Astrocyte (in vitro differentiated cells and primary cell): ENCODE data around the gene SRSF12. TPM values are rescaled to one million over a fixed set of nuclear protein-coding genes. Genes with fewer than 3 reads are reported as not detected.

Experiments
- DNase-seq: peaks from one replicate; pipeline ENCODE4 v3.0.0-alpha.2; 2010; ENCODE audit warnings: low read depth
- FAIRE-seq: peaks from 2 replicates; lab custom pipeline; 2011; peaks lifted over from hg19 to GRCh38; lab: Jason Lieb, UNC
- H2AFZ ChIP-seq: 2 replicates; pipeline ENCODE4 v1.6.0; 2012; ENCODE audit warnings: low read depth, low read length, inconsistent platforms
- H3K27ac ChIP-seq: 2 replicates; pipeline ENCODE4 v1.5.1; 2011; ENCODE audit warnings: low read depth, low read length, inconsistent platforms
- H3K27me3 ChIP-seq: 2 replicates; pipeline ENCODE4 v1.6.0; 2011; ENCODE audit warnings: low read length, inconsistent platforms; ENCODE audit not compliant: insufficient read depth
- H3K36me3 ChIP-seq: 2 replicates; pipeline ENCODE4 v1.5.1; 2011; ENCODE audit warnings: low read length, inconsistent platforms; ENCODE audit not compliant: insufficient read depth
- H3K4me1 ChIP-seq: 2 replicates; pipeline ENCODE4 v1.5.1; 2011; ENCODE audit warnings: low read length, inconsistent platforms; ENCODE audit not compliant: insufficient read depth
- H3K4me2 ChIP-seq: 2 replicates; pipeline ENCODE4 v1.6.0; 2012; ENCODE audit warnings: low read length, inconsistent platforms
- H3K4me3 ChIP-seq: 2 replicates; pipeline ENCODE4 v1.5.1; 2011; ENCODE audit warnings: low read depth, mild to moderate bottlenecking, low read length, inconsistent platforms; ENCODE audit not compliant: insufficient read depth
- H3K79me2 ChIP-seq: 2 replicates; pipeline ENCODE4 v1.6.0; 2012; ENCODE audit warnings: mild to moderate bottlenecking, low read length, inconsistent platforms; ENCODE audit not compliant: insufficient read depth
- H3K9ac ChIP-seq: 2 replicates; pipeline ENCODE4 v1.6.0; 2012; ENCODE audit warnings: mild to moderate bottlenecking, low read length, inconsistent platforms
- H3K9me3 ChIP-seq: 2 replicates; pipeline ENCODE4 v1.5.1; 2012; ENCODE audit warnings: low read depth, mild to moderate bottlenecking, low read length, inconsistent platforms; ENCODE audit not compliant: insufficient read depth
- H4K20me1 ChIP-seq: 2 replicates; pipeline ENCODE4 v1.6.0; 2012; ENCODE audit warnings: low read length, inconsistent platforms; ENCODE audit not compliant: insufficient read depth
- H3K27ac Mint-ChIP-seq: one replicate; pipeline ENCODE4 v1.8.0; 2021; ENCODE audit warnings: mild to moderate bottlenecking, mixed read lengths; ENCODE audit not compliant: unreplicated experiment
- H3K27me3 Mint-ChIP-seq: one replicate; pipeline ENCODE4 v1.8.0; 2021; ENCODE audit warnings: low read depth, mixed read lengths; ENCODE audit not compliant: unreplicated experiment
- H3K36me3 Mint-ChIP-seq: one replicate; pipeline ENCODE4 v1.8.0; 2021; ENCODE audit warnings: low read depth, mixed read lengths; ENCODE audit not compliant: unreplicated experiment
- H3K4me1 Mint-ChIP-seq: one replicate; pipeline ENCODE4 v1.8.0; 2021; ENCODE audit warnings: low read depth, mixed read lengths; ENCODE audit not compliant: unreplicated experiment
- H3K4me3 Mint-ChIP-seq: one replicate; pipeline ENCODE4 v1.8.0; 2021; ENCODE audit warnings: mild to moderate bottlenecking, moderate library complexity, mixed read lengths; ENCODE audit not compliant: unreplicated experiment
- H3K9me3 Mint-ChIP-seq: one replicate; pipeline ENCODE4 v1.8.0; 2021; ENCODE audit warnings: mild to moderate bottlenecking, mixed read lengths; ENCODE audit not compliant: unreplicated experiment
- EZH2 ChIP-seq: IDR thresholded peaks from 2 replicates; pipeline ENCODE4 v1.6.1; 2012; ENCODE audit warnings: mild to moderate bottlenecking, low read length, inconsistent platforms; ENCODE audit not compliant: insufficient read depth
- total RNA-seq: library from RNA; stranded (reverse); gene quantifications from 2 replicates; pipeline ENCODE4 v1.2.1, GENCODE V29; 2021
- TF ChIP-seq, protein P1 (sequence below): IDR thresholded peaks from 2 replicates; pipeline ENCODE4 v1.5.1; 2011; ENCODE audit warnings: low read depth, mild to moderate bottlenecking, inconsistent platforms, low read length, moderate library complexity; ENCODE audit not compliant: insufficient read depth

The SRSF12 gene
- total RNA-seq, 1 donor from 2014 or later: 9.2 TPM

GRCh38 chr6:89069536-89070163, 48.2 kb downstream of the SRSF12 start:
- no peak overlapping the region for H3K4me3 ChIP-seq
- no peak overlapping the region for H3K27ac ChIP-seq
- H3K27me3 ChIP-seq: peaks cover 3% of the 10 kb centered on the region
- H3K4me1 ChIP-seq: no peaks in the 10 kb centered on the region
- Mint-ChIP-seq H3K36me3 (no peaks in the 10 kb centered on the region), H3K27ac (no peak overlapping the region), H3K4me3 (no peak overlapping the region), H3K4me1 (peaks cover 7% of the 10 kb centered on the region), H3K27me3 (no peaks in the 10 kb centered on the region), H3K9me3 (no peaks in the 10 kb centered on the region)
- DNase-seq (no peak), FAIRE-seq (no peak)
- no peaks in the 10 kb centered on the region for H3K36me3 ChIP-seq
- no peak for TF ChIP-seq EZH2
- TF ChIP-seq, protein P1, sequence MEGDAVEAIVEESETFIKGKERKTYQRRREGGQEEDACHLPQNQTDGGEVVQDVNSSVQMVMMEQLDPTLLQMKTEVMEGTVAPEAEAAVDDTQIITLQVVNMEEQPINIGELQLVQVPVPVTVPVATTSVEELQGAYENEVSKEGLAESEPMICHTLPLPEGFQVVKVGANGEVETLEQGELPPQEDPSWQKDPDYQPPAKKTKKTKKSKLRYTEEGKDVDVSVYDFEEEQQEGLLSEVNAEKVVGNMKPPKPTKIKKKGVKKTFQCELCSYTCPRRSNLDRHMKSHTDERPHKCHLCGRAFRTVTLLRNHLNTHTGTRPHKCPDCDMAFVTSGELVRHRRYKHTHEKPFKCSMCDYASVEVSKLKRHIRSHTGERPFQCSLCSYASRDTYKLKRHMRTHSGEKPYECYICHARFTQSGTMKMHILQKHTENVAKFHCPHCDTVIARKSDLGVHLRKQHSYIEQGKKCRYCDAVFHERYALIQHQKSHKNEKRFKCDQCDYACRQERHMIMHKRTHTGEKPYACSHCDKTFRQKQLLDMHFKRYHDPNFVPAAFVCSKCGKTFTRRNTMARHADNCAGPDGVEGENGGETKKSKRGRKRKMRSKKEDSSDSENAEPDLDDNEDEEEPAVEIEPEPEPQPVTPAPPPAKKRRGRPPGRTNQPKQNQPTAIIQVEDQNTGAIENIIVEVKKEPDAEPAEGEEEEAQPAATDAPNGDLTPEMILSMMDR: no peak
- no peaks in the 10 kb centered on the region for H3K9me3 ChIP-seq
- H3K79me2 ChIP-seq: no peaks in the 10 kb centered on the region
- H2AFZ ChIP-seq: no peak overlapping the region
- H4K20me1 ChIP-seq: no peaks in the 10 kb centered on the region
- H3K9ac ChIP-seq: no peak overlapping the region
- no peak overlapping the region for H3K4me2 ChIP-seq

DNA sequence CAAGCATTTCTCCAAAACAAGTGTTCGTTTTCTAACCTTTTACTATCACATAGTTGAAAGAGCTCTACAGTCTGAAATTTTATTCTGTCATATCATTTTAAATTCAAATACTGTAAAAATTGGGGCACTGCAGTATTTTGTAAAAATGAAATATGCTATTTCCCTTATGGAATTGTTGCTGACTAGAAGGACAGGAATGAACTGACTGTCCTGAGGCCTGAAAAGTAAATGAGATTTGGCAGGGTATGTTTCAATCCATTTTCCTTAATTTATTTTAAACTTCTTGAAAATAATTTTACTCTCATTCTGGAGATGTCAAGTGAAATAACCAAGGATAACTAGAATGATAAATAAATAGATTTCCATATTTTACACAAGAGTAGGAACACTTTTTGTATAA, 49.2 kb downstream of the SRSF12 start:
- no peak for TF ChIP-seq EZH2
- TF ChIP-seq, protein P1: no peak
- no peak overlapping the region for H2AFZ ChIP-seq
- H3K36me3 ChIP-seq: no peaks in the 10 kb centered on the region
- no peak for FAIRE-seq
- H3K27me3 Mint-ChIP-seq: no peaks in the 10 kb centered on the region
- no peak overlapping the region for H3K27ac ChIP-seq
- no peaks in the 10 kb centered on the region for H3K36me3 Mint-ChIP-seq
- no peak overlapping the region for H3K9ac ChIP-seq
- no peaks in the 10 kb centered on the region for H3K9me3 Mint-ChIP-seq
- no peaks in the 10 kb centered on the region for H3K79me2 ChIP-seq
- no peaks in the 10 kb centered on the region for H3K4me1 ChIP-seq
- no peaks in the 10 kb centered on the region for H3K9me3 ChIP-seq
- DNase-seq: no peak
- no peak overlapping the region for H3K27ac Mint-ChIP-seq
- H4K20me1 ChIP-seq: no peaks in the 10 kb centered on the region
- peaks cover 7% of the 10 kb centered on the region for H3K4me1 Mint-ChIP-seq
- no peak overlapping the region for H3K4me2 ChIP-seq
- no peak overlapping the region for H3K4me3 ChIP-seq
- no peak overlapping the region for H3K4me3 Mint-ChIP-seq
- H3K27me3 ChIP-seq: peaks cover 1% of the 10 kb centered on the region

GRCh38 chr6:89067796-89068195, 50.1 kb downstream of the SRSF12 start:
- H3K27me3 ChIP-seq: no peaks in the 10 kb centered on the region
- H3K36me3 Mint-ChIP-seq: no peaks in the 10 kb centered on the region
- H3K27me3 Mint-ChIP-seq: no peaks in the 10 kb centered on the region
- no peaks in the 10 kb centered on the region for H3K36me3 ChIP-seq
- DNase-seq (no peak), FAIRE-seq (no peak)
- peaks cover 3% of the 10 kb centered on the region for H3K4me1 Mint-ChIP-seq
- no peak overlapping the region for H3K9ac ChIP-seq
- no peak overlapping the region for H3K27ac Mint-ChIP-seq
- H3K4me3 ChIP-seq: no peak overlapping the region
- H4K20me1 ChIP-seq: no peaks in the 10 kb centered on the region
- H2AFZ ChIP-seq: no peak overlapping the region
- H3K4me3 Mint-ChIP-seq: no peak overlapping the region
- H3K4me1 ChIP-seq: no peaks in the 10 kb centered on the region
- TF ChIP-seq, protein P1: no peak
- TF ChIP-seq EZH2: no peak
- no peaks in the 10 kb centered on the region for H3K79me2 ChIP-seq
- H3K9me3 ChIP-seq: no peaks in the 10 kb centered on the region
- no peak overlapping the region for H3K27ac ChIP-seq
- H3K4me2 ChIP-seq: no peak overlapping the region
- H3K9me3 Mint-ChIP-seq: no peaks in the 10 kb centered on the region
